ENCODE results near the gene CSRNP2. TPM values are rescaled to one million over a fixed set of nuclear protein-coding genes. Genes with fewer than 3 reads are reported as not detected.
A peak's percentile ranks its signal among the peaks of the same experiment; 100 is the strongest.

The CSRNP2 gene
- total and polyA plus RNA-seq, 2 experiments from 2014 or later = 19.0 to 22.5 TPM

DNA sequence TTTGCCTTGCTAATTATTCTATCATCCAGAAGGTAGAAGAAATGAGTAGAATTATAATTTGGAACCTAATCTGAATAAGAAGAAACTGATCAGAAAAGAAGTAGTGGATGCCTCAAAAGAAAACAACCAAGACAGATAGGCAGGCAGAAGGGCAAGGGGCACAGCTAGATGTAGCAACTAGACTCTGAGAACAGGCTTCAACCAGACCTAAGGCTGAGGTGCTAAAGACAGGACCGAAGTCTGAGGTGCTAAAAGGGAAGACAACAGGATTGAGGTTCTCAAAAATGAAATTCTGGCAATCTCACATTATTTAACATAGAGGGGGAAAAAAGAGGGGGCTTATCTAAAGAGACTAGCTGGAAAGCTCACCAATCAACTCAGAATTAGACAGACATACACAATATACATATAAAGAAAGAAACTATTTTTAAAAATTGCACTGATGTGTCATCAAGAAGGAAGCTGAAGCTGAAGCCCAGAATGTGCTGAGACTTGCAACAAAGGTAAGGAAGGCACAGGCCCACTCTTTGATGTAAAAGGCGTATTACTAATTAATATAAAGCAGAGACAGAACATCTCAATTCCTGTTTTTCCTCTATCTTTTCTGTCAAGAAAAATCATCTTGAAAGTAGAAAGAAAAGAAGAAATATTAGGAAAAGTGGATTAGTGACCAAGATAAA lies 43.8 kb upstream of the CSRNP2 start:
- DNase-seq (ENCODE audit: low read depth in 1 of 2, low spot score in 1 of 2) = peak in 1 of 2 donors; percentile 3
- Histone ChIP-seq H3K27me3 (no peaks in the 10 kb centered on the region), H3K4me3 (no peak overlapping the region), H3K36me3 (no peaks in the 10 kb centered on the region), H3K27ac (no peak overlapping the region), H3K4me1 (ENCODE audit: low read depth) (no peaks in the 10 kb centered on the region), H3K9me3 (ENCODE audit: low read depth) (no peaks in the 10 kb centered on the region)
- TF ChIP-seq, protein P1, sequence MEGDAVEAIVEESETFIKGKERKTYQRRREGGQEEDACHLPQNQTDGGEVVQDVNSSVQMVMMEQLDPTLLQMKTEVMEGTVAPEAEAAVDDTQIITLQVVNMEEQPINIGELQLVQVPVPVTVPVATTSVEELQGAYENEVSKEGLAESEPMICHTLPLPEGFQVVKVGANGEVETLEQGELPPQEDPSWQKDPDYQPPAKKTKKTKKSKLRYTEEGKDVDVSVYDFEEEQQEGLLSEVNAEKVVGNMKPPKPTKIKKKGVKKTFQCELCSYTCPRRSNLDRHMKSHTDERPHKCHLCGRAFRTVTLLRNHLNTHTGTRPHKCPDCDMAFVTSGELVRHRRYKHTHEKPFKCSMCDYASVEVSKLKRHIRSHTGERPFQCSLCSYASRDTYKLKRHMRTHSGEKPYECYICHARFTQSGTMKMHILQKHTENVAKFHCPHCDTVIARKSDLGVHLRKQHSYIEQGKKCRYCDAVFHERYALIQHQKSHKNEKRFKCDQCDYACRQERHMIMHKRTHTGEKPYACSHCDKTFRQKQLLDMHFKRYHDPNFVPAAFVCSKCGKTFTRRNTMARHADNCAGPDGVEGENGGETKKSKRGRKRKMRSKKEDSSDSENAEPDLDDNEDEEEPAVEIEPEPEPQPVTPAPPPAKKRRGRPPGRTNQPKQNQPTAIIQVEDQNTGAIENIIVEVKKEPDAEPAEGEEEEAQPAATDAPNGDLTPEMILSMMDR (IDR thresholded peaks at IDR 0.05; ENCODE audit: low read depth, low read length) = no peak

DNA sequence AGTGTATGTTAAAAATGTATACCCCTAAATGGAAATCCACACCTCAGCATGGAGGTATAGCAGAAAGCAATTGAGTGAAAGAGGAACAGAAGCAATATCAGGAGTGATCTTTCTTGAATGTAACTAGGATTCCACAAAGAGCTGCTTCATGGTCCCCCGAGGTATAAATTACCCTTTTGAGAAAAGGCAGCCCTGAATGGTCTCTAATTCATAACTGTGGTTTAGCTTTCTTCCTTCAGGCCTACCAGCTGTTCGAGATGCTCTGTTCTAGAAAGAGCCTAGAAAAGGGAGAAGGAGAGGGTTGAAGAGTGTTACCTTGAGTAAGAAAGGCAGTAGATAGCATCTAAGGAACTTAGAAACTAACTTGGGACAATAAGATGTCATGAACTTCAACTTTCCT lies 42.9 kb upstream of the CSRNP2 start:
- H3K27ac ChIP-seq = no peak overlapping the region
- H3K4me1 ChIP-seq (ENCODE audit: low read depth) = no peaks in the 10 kb centered on the region
- TF ChIP-seq, protein P1 (IDR thresholded peaks at IDR 0.05; ENCODE audit: low read depth, low read length) = no peak
- no peaks in the 10 kb centered on the region for H3K36me3 ChIP-seq
- no peak overlapping the region for H3K4me3 ChIP-seq
- H3K27me3 ChIP-seq = no peaks in the 10 kb centered on the region
- no peaks in the 10 kb centered on the region for H3K9me3 ChIP-seq (ENCODE audit: low read depth)
- DNase-seq (ENCODE audit: low read depth in 1 of 2, low spot score in 1 of 2) = no peak

DNA sequence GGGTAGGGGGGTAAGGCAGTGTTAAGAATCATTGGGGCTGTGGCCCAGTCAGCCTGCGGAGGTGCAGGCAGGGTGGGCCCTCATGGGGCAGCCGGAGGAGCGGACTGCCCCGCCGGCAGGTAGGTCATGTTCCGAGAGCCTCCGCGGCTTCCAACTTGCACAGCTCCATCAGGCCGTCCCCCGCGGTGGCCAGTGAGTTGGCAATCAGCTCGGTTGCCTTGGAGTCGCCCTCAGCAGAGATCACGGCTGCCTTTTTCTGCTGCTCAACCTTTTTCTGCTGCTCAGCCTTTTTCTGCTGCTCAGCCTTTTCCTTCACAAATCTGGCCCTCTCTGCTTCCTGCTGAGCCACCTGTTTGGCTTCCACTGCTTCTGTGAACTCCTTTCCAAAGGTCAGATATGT lies 41.1 kb upstream of the CSRNP2 start:
- Histone ChIP-seq H3K4me3 (no peak overlapping the region), H3K27me3 (no peaks in the 10 kb centered on the region), H3K27ac (no peak overlapping the region), H3K9me3 (ENCODE audit: low read depth) (no peaks in the 10 kb centered on the region), H3K36me3 (no peaks in the 10 kb centered on the region), H3K4me1 (ENCODE audit: low read depth) (no peaks in the 10 kb centered on the region)
- TF ChIP-seq, protein P1 (IDR thresholded peaks at IDR 0.05; ENCODE audit: low read depth, low read length) = no peak
- DNase-seq (ENCODE audit: low read depth in 1 of 2, low spot score in 1 of 2) = no peak

DNA sequence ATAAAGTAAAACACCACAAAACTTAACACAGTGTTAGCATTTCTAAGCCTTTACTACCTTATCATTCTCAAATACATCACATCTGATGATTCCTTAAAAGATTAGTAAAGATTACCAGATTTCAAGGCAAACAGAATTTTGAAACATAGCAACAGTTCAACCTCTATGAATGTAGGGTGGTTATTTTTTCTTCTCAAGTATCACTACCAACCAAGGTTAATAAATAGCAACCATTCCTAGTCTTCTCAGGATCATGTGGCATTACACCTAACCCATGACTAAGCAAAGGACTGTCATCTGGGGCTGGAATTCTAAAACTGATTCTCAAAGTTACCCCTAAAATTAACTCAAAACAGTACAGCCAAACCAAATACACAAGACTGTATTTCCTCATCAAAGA lies 39.4 kb upstream of the CSRNP2 start:
- DNase-seq (ENCODE audit: low read depth in 1 of 2, low spot score in 1 of 2) = no peak
- no peaks in the 10 kb centered on the region for H3K36me3 ChIP-seq
- TF ChIP-seq, protein P1 (IDR thresholded peaks at IDR 0.05; ENCODE audit: low read depth, low read length) = no peak
- H3K4me1 ChIP-seq (ENCODE audit: low read depth) = no peaks in the 10 kb centered on the region
- H3K4me3 ChIP-seq = no peak overlapping the region
- no peak overlapping the region for H3K27ac ChIP-seq
- H3K27me3 ChIP-seq = no peaks in the 10 kb centered on the region
- H3K9me3 ChIP-seq (ENCODE audit: low read depth) = no peaks in the 10 kb centered on the region

DNA sequence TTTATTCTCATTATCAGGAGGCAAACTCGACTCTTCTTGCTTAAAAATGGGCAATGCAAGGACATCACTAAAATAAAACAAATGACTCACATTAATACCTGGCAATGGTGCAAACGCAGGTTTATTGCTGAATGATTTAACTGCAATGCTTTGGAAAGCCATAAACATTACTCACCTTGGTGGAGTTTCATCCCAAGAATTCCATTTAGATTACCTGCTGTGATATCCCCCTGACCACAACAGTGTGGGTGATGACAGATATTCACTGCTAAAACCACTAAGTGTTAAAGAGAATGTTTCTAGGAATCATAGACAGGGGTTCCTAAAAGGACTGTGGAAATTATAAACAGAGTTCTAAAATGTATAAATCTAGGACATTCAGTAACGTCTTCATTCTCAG lies 35.3 kb upstream of the CSRNP2 start:
- Histone ChIP-seq H3K4me1 (ENCODE audit: low read depth) (no peaks in the 10 kb centered on the region), H3K27ac (no peak overlapping the region), H3K36me3 (peaks cover 13% of the 10 kb centered on the region), H3K9me3 (ENCODE audit: low read depth) (no peaks in the 10 kb centered on the region), H3K4me3 (no peak overlapping the region), H3K27me3 (no peaks in the 10 kb centered on the region)
- DNase-seq (ENCODE audit: low read depth in 1 of 2, low spot score in 1 of 2) = peak in 1 of 2 donors; percentile 7
- TF ChIP-seq, protein P1 (IDR thresholded peaks at IDR 0.05; ENCODE audit: low read depth, low read length) = no peak

Measured in cardiac muscle cell (in vitro differentiated cells and primary cell).